Spleen (tissue), 11 donors: ENCODE data around the gene VAC14. TPM values are rescaled to one million over a fixed set of nuclear protein-coding genes. Genes with fewer than 3 reads are reported as not detected.

ENCODE experiments used
- DNase-seq: peaks from one replicate; pipeline ENCODE4 v3.0.0-alpha.2; 2020
- H3K27ac ChIP-seq, 8 donors: fragments of 200-600 bp; sonication (generic) in 7 of 8; 1 replicate in 4 of 8; 2 replicates in 4 of 8; pipeline versions ENCODE4 v1.5.0 to v1.8.0; 2016 to 2021; ENCODE audit warnings: inconsistent platforms in 4 of 8, mild to moderate bottlenecking in 4 of 8, moderate library complexity in 1 of 8
- H3K27me3 ChIP-seq, 7 donors: fragments of 200-600 bp; sonication (generic) in 6 of 7; replicated peaks in 1 of 7; 1 replicate in 4 of 7; 2 replicates in 3 of 7; pipeline versions ENCODE4 v1.5.0 to v1.8.0; 2016 to 2021; ENCODE audit warnings: inconsistent platforms in 3 of 7, mild to moderate bottlenecking in 1 of 7
- H3K36me3 ChIP-seq, 6 donors: fragments of 200-600 bp; sonication (generic) in 5 of 6; 1 replicate in 4 of 6; 2 replicates in 2 of 6; pipeline versions ENCODE4 v1.5.0 to v1.8.0; 2016 to 2021; ENCODE audit warnings: inconsistent platforms in 2 of 6
- H3K4me1 ChIP-seq, 6 donors: fragments of 200-600 bp; sonication (generic) in 5 of 6; 1 replicate in 3 of 6; 2 replicates in 3 of 6; pipeline versions ENCODE4 v1.5.0 to v1.8.0; 2016 to 2021; ENCODE audit warnings: inconsistent platforms in 3 of 6
- H3K4me3 ChIP-seq, 8 donors: fragments of 200-600 bp; sonication (generic) in 7 of 8; 1 replicate in 4 of 8; 2 replicates in 4 of 8; pipeline versions ENCODE4 v1.5.0 to v1.8.0; 2016 to 2021; ENCODE audit warnings: inconsistent platforms in 4 of 8, mild to moderate bottlenecking in 4 of 8, moderate library complexity in 2 of 8
- H3K9me3 ChIP-seq, 8 donors: fragments of 200-600 bp; sonication (generic) in 7 of 8; 1 replicate in 4 of 8; 2 replicates in 4 of 8; pipeline versions ENCODE4 v1.5.0 to v1.8.0; 2016 to 2021; ENCODE audit warnings: inconsistent platforms in 4 of 8
- POLR2A ChIP-seq, 3 donors: fragments of 450-650 bp; IDR thresholded peaks; one replicate each; pipeline ENCODE4 v1.5.1; 2017; ENCODE audit warnings: antibody characterized with exemption in 3 of 3, mild to moderate bottlenecking in 1 of 3
- POLR2AphosphoS5 ChIP-seq, 3 donors: sonication (generic); formaldehyde crosslinking; IDR thresholded peaks; one replicate each; pipeline ENCODE4 v1.5.1; 2017; ENCODE audit warnings: antibody characterized with exemption in 3 of 3
- WGBS, 5 donors: extraction: QIAGEN DNeasy Blood & Tissue Kit in 3 of 5; methylation state at CpG; one replicate each; pipeline versions ENCODE4 v1.1.5 to v1.1.7; 2013 to 2018; 5-methylcytosine and 5-hydroxymethylcytosine counted together
- intact Hi-C: fragments of 100-400 bp; cut with DNase I; formaldehyde crosslinking; loops from one replicate; pipeline ENCODE4 v1.15.0; 2023; ENCODE audit warnings: low total_unique reads
- polyA plus RNA-seq, 3 donors: library from polyadenylated mRNA; stranded (reverse); fragments of 200-250 nt; gene quantifications; one replicate each; pipeline ENCODE4 v1.2.1, GENCODE V29; 2013
- total RNA-seq, 7 donors: library from RNA; depleted of rRNA in 3 of 7; stranded (reverse); fragments of >200 nt in 3 of 7; fragmentation: NEBNext Ultra II Directional in 4 of 7; extraction: Animal tissue kit (Norgen Biotek cat#: 25700) in 4 of 7; gene quantifications; one replicate each; pipeline versions ENCODE4 v1.1.0 to v1.2.1, GENCODE V29; 2016 to 2021
- TF ChIP-seq, protein P1 (sequence below), 11 experiments: fragments of 200-600 bp in 7 of 11; fragments of 450-650 bp in 4 of 11; sonication (generic) in 4 of 11; IDR thresholded peaks in 8 of 11; conservative IDR thresholded peaks in 3 of 11; 1 replicate in 7 of 11; 2 replicates in 4 of 11; pipeline versions ENCODE4 v1.4.0 to v1.8.0; 2016 to 2021; ENCODE audit warnings: antibody characterized with exemption in 11 of 11, inconsistent platforms in 4 of 11, mild to moderate bottlenecking in 1 of 11
- donor health status: healthy with polysubstance abuse.
- donor health status: DM: no; HTN: no; CAD: no; lungs with moderate emphysema.
- donor health status: DM: no; HTN: no; CAD: no.
- donor health status: Bipolar disorder and iron deficiency.
- donor health status: healthy.
- donor health status: DM: no; HTN: no; CAD: no.
- donor health status: DM: yes; HTN: yes; CAD: no.

Gene VAC14
- total and polyA plus RNA-seq, 10 donors: 29.1 to 70.0 (median 48.1) TPM

DNA sequence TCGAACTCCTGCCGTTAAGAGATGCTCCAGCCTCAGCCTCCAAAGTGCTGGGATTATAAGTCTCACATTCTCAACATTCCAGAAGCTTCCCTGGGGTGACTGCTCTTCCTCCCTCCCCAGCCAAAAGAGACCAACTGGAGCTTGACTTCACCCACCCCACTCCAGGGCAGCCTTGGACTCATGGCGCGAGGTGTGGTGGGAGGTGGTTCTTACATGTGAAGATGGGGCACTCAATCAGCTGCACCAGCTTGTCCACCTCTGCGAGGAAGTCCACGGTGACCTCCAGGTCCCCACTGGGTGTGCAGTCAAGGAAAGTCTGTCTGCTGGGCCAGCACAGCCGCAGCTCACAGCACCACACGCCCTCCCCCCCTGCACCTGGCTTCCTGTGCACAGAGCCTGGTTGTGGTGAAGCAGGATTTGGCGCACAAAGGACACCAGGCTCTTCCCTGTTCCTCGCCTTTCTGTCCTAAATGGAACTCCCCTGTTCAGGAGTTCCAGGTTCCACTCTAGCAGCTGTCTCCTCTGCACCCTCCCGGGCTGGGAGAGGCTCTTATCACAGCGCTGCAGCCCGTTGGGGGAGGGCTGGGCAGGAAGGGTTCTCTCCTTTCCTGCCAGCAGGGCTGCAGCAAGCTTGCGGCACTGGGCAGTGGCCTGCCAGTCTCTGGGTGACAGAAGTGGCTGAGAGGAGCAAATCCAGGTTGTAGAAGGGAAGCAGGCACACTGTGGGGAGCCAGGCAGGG is 105.5 kb downstream of the VAC14 start:
- Histone ChIP-seq H3K4me1 (peaks cover 39 to 100% (median 72%) of the 10 kb centered on the region in 6 donors), H3K36me3 (peaks cover 0 to 89% (median 8%) of the 10 kb centered on the region in 6 donors), H3K27ac (peak overlapping the region in 5 of 8 donors; percentile 71 to 90 (median 86)), H3K9me3 (no peaks in the 10 kb centered on the region), H3K27me3 (no peaks in the 10 kb centered on the region), H3K4me3 (no peak overlapping the region)
- DNase-seq: peak; percentile 87
- TF ChIP-seq POLR2AphosphoS5 (IDR thresholded peaks at IDR 0.05) (peak; percentile 83 to 89 (median 87)), POLR2A (IDR thresholded peaks at IDR 0.05) (no peak)
- TF ChIP-seq, protein P1, sequence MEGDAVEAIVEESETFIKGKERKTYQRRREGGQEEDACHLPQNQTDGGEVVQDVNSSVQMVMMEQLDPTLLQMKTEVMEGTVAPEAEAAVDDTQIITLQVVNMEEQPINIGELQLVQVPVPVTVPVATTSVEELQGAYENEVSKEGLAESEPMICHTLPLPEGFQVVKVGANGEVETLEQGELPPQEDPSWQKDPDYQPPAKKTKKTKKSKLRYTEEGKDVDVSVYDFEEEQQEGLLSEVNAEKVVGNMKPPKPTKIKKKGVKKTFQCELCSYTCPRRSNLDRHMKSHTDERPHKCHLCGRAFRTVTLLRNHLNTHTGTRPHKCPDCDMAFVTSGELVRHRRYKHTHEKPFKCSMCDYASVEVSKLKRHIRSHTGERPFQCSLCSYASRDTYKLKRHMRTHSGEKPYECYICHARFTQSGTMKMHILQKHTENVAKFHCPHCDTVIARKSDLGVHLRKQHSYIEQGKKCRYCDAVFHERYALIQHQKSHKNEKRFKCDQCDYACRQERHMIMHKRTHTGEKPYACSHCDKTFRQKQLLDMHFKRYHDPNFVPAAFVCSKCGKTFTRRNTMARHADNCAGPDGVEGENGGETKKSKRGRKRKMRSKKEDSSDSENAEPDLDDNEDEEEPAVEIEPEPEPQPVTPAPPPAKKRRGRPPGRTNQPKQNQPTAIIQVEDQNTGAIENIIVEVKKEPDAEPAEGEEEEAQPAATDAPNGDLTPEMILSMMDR (IDR thresholded peaks at IDR 0.05 in 8 of 11, conservative IDR thresholded peaks at IDR 0.05 in 3 of 11): peak in 4 of 11 experiments; percentile 8 to 31 (median 16)
- intact Hi-C loops: no loop called here
- WGBS, 5 donors: 32 to 48% (median 36%) methylated on average over 11 to 14 of the region's 14 CpGs

DNA sequence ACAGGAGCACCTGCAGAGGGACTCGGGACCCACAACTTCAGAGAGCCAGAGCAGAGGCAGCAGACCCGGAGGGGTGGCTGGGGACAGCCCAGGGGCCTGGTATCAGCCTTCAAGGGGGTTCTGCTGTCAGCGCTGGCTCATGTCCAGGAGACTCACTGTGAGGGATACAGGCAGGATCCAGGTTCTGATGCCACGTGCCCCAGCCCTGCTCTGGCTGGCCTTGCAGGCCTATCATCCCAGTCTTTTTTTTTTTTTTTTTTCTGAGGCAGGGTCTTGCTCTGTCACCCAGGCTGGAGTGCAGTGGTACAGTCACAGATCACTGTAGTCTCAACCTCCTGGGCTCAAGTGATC is 106.1 kb downstream of the VAC14 start:
- no peak for TF ChIP-seq POLR2AphosphoS5 (IDR thresholded peaks at IDR 0.05)
- no peak for TF ChIP-seq POLR2A (IDR thresholded peaks at IDR 0.05)
- TF ChIP-seq, protein P1 (IDR thresholded peaks at IDR 0.05 in 8 of 11, conservative IDR thresholded peaks at IDR 0.05 in 3 of 11): no peak
- Histone ChIP-seq H3K4me3 (no peak overlapping the region), H3K36me3 (peaks cover 0 to 90% (median 8%) of the 10 kb centered on the region in 6 donors), H3K27me3 (no peaks in the 10 kb centered on the region), H3K4me1 (peaks cover 43 to 100% (median 70%) of the 10 kb centered on the region in 6 donors), H3K27ac (peak overlapping the region in 5 of 8 donors; percentile 71 to 90 (median 86)), H3K9me3 (no peaks in the 10 kb centered on the region)
- WGBS, 5 donors: 82 to 92% (median 84%) methylated on average over 4 of the region's 4 CpGs
- intact Hi-C loops: no loop called here
- DNase-seq: no peak

DNA sequence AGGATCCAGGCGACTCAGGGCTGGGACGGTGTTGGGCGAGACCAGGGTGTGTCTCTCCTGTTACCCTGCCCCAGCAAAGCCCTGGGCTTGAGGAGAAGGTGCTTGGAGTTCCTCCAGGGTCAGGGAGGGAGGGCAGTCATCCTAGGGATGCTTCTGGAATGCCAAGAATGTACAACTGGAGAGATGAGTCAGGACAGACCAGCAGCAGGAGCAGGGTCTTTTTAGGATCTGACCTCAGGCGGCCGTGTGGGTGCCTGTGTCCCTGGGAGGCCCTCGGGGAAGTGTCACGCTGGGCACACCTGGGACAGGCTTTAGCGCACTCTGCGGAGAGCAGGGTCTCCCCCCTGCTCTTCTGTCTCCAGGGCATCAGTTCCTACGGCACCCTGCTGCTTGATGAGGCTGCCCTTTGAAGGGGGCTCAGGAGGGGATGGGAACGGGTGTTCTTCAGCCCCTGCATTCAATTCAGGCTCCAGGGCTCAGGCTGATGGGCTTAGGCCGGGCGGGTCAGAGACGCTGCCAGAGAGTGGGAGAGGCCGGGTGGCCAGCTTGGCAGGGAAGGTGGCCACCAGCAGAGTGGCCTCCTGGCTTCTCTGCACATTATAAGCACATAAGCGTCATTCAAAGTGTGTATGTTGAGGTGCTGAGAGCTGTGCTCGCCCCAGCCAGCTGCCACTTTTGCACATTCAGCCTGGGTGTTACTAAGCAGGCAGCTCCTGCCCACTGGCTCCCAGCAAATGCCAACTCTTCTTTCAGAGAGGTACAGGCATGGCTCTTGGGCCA is 106.7 kb downstream of the VAC14 start:
- peak in 1 of 3 donors; percentile 29 for TF ChIP-seq POLR2AphosphoS5 (IDR thresholded peaks at IDR 0.05)
- TF ChIP-seq, protein P1 (IDR thresholded peaks at IDR 0.05 in 8 of 11, conservative IDR thresholded peaks at IDR 0.05 in 3 of 11): no peak
- Histone ChIP-seq H3K27me3 (no peaks in the 10 kb centered on the region), H3K4me3 (no peak overlapping the region), H3K4me1 (peaks cover 43 to 100% (median 73%) of the 10 kb centered on the region in 6 donors), H3K27ac (peak overlapping the region in 5 of 8 donors; percentile 80 to 90 (median 86)), H3K36me3 (peaks cover 0 to 90% (median 7%) of the 10 kb centered on the region in 6 donors), H3K9me3 (no peaks in the 10 kb centered on the region)
- WGBS, 5 donors: 86 to 93% (median 87%) methylated on average over 11 to 17 of the region's 17 CpGs
- intact Hi-C loops: no loop called here
- no peak for DNase-seq
